ACC112 (cell line): Measurements from ENCODE around the gene APC2.
A peak's percentile ranks its signal among the peaks of the same experiment; 100 is the strongest.
"Not testable (repeated sequence)": the region's sequence is repeated elsewhere in the genome, so short reads cannot be mapped to it uniquely, and the experiment has no call there.

Source experiments
- H2AFZ ChIP-seq: fragments of 200-600 bp; sonication (generic); one replicate; pipeline ENCODE4 v1.6.0; 2017; ENCODE audit warnings: antibody characterized with exemption, low read length; ENCODE audit not compliant: unreplicated experiment
- H3K27ac ChIP-seq: fragments of 200-600 bp; sonication (generic); 2 replicates; pipeline ENCODE4 v1.5.1; 2014; ENCODE audit warnings: low read depth, mild to moderate bottlenecking, antibody characterized with exemption, low read length, moderate library complexity
- H3K27me3 ChIP-seq: fragments of 200-600 bp; sonication (generic); 2 replicates; pipeline ENCODE4 v1.6.1; 2014; ENCODE audit warnings: mild to moderate bottlenecking, antibody characterized with exemption, low read length, moderate library complexity, mixed read lengths; ENCODE audit not compliant: insufficient read depth
- H3K36me3 ChIP-seq: fragments of 200-600 bp; sonication (generic); 2 replicates; pipeline ENCODE4 v1.6.1; 2016; ENCODE audit warnings: mild to moderate bottlenecking, antibody characterized with exemption, low read length, moderate library complexity, mixed read lengths; ENCODE audit not compliant: insufficient read depth
- H3K4me1 ChIP-seq: fragments of 200-600 bp; sonication (generic); one replicate; pipeline ENCODE4 v1.6.1; 2016; ENCODE audit warnings: low read length, mixed read lengths; ENCODE audit not compliant: insufficient read depth, unreplicated experiment, control insufficient read depth
- H3K4me3 ChIP-seq: fragments of 200-600 bp; sonication (generic); 2 replicates; pipeline ENCODE4 v1.5.1; 2014; ENCODE audit warnings: mild to moderate bottlenecking, low read depth, low read length
- H3K79me2 ChIP-seq: fragments of 200-600 bp; sonication (generic); one replicate; pipeline ENCODE4 v1.6.0; 2016; ENCODE audit warnings: low read length; ENCODE audit not compliant: control insufficient read depth, unreplicated experiment, insufficient read depth

The APC2 gene

GRCh38 chr19:1417145-1417544, 32.8 kb upstream of the APC2 start:
- 0 out of 2 replicates have a peak overlapping the region, but pooled peaks have one; percentile 93 for H3K27ac ChIP-seq
- H3K4me1 ChIP-seq: peaks cover 20% of the 10 kb centered on the region
- H3K27me3 ChIP-seq: no peaks in the 10 kb centered on the region
- H3K79me2 ChIP-seq: peaks cover 76% of the 10 kb centered on the region
- no peak overlapping the region for H2AFZ ChIP-seq
- H3K36me3 ChIP-seq: no peaks in the 10 kb centered on the region
- no peak overlapping the region for H3K4me3 ChIP-seq

GRCh38 chr19:1417681-1418495, 32.0 kb upstream of the APC2 start:
- H3K79me2 ChIP-seq: peaks cover 68% of the 10 kb centered on the region
- no peak overlapping the region for H3K4me3 ChIP-seq
- no peaks in the 10 kb centered on the region for H3K36me3 ChIP-seq
- H2AFZ ChIP-seq: no peak overlapping the region
- no peak overlapping the region for H3K27ac ChIP-seq
- no peaks in the 10 kb centered on the region for H3K27me3 ChIP-seq
- H3K4me1 ChIP-seq: peaks cover 20% of the 10 kb centered on the region

GRCh38 chr19:1418496-1418775, 31.5 kb upstream of the APC2 start:
- Histone ChIP-seq H3K27me3 (no peaks in the 10 kb centered on the region), H3K4me1 (peaks cover 20% of the 10 kb centered on the region), H3K4me3 (no peak overlapping the region), H3K36me3 (no peaks in the 10 kb centered on the region), H3K79me2 (peaks cover 67% of the 10 kb centered on the region), H2AFZ (no peak overlapping the region), H3K27ac (no peak overlapping the region)

DNA sequence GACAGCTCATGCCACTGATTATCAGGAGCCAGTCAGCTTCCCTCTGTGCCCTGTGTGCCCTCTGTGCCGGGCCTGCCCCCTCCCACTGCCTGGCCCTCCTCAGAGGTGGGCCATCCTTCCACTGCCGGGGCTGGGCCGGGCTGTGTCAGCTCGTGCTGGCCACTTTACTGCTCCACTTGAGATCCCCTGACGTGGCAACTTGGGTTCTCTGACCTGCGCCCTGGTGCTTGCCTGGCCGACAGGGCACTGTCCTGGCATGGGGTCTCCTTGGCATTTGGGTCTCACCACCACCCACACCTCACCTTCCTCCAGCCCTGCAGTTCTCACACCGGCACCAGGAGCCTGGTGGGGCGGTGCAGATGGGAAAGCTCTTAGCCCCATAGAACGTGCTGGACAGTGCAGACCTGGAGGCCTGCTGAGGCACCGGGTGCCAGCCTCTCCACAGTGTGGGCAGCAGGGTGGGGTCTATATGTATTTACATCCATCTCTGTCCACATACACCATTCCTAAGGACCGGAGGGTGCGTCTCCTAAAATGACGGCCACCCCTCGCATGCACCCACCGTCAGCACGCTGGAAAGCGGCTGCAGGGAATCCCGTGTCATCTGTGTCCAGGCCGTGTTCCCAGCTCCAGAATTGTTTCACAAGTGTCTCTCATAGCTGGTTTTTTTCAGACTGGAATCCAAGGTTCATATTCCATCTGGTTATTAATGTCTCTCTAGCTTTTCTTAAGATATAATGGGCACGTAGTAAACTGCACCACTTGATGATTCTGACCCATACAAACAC, 30.8 kb upstream of the APC2 start:
- H2AFZ ChIP-seq: no peak overlapping the region

DNA sequence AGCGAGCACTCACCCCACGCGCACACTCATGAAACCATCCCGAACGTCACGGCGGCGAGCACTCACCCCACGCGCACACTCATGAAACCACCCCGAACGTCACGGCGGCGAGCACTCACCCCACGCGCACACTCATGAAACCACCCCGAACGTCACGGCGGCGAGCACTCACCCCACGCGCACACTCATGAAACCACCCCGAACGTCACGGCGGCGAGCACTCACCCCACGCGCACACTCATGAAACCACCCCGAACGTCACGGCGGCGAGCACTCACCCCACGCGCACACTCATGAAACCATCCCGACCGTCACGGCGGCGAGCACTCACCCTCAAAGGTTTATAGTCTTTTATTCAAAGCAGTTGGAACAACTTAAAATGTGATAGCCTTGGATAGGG, 29.8 kb upstream of the APC2 start:
- Histone ChIP-seq H3K79me2 (peaks cover 58% of the 10 kb centered on the region), H3K4me1 (peaks cover 16% of the 10 kb centered on the region)
- not testable (repeated sequence) for H3K36me3 ChIP-seq, H3K27ac ChIP-seq, H3K4me3 ChIP-seq, H2AFZ ChIP-seq, H3K27me3 ChIP-seq

More for the DNA sequence above, 30.8 kb upstream of the APC2 start:
- H3K4me1 ChIP-seq: peaks cover 20% of the 10 kb centered on the region
- no peak overlapping the region for H3K27ac ChIP-seq
- no peaks in the 10 kb centered on the region for H3K36me3 ChIP-seq
- peaks cover 61% of the 10 kb centered on the region for H3K79me2 ChIP-seq
- no peak overlapping the region for H3K4me3 ChIP-seq
- H3K27me3 ChIP-seq: no peaks in the 10 kb centered on the region

GRCh38 chr19:1420590-1420989, 29.3 kb upstream of the APC2 start:
- Histone ChIP-seq H3K4me1 (peaks cover 14% of the 10 kb centered on the region), H3K79me2 (peaks cover 58% of the 10 kb centered on the region), H3K27me3 (no peaks in the 10 kb centered on the region), H3K36me3 (no peaks in the 10 kb centered on the region), H2AFZ (no peak overlapping the region), H3K4me3 (no peak overlapping the region), H3K27ac (no peak overlapping the region)

GRCh38 chr19:1421218-1421957, 28.5 kb upstream of the APC2 start:
- peaks cover 51% of the 10 kb centered on the region for H3K79me2 ChIP-seq
- H3K4me1 ChIP-seq: peaks cover 6% of the 10 kb centered on the region
- peaks cover 3% of the 10 kb centered on the region; the same call in 1 of the 2 replicates for H3K36me3 ChIP-seq
- no peak overlapping the region for H2AFZ ChIP-seq
- no peaks in the 10 kb centered on the region for H3K27me3 ChIP-seq
- H3K4me3 ChIP-seq: no peak overlapping the region
- H3K27ac ChIP-seq: no peak overlapping the region

DNA sequence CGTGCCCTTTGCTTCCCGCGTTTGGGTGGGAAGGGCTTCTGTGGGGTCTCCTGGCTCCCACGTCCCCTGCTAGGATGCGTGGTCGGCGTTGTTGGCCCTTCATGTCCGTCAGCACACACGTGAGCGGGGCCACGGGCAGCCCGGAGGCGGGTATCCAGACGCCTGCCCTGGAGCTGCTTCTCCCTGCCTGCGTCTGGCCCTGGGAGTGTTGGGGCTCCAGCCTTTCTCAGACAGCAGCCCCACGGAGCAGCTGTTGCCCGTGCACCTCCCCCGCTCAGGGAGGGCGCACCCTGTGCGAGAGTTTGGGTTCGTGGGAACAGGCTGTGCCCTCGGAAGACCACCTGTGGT, 28.0 kb upstream of the APC2 start:
- H3K27me3 ChIP-seq: no peaks in the 10 kb centered on the region
- no peak overlapping the region for H3K27ac ChIP-seq
- H3K4me1 ChIP-seq: peaks cover under 1% of the 10 kb centered on the region
- H3K36me3 ChIP-seq: peaks cover 3% of the 10 kb centered on the region; the same call in 1 of the 2 replicates
- no peak overlapping the region for H2AFZ ChIP-seq
- peaks cover 46% of the 10 kb centered on the region for H3K79me2 ChIP-seq
- no peak overlapping the region for H3K4me3 ChIP-seq

DNA sequence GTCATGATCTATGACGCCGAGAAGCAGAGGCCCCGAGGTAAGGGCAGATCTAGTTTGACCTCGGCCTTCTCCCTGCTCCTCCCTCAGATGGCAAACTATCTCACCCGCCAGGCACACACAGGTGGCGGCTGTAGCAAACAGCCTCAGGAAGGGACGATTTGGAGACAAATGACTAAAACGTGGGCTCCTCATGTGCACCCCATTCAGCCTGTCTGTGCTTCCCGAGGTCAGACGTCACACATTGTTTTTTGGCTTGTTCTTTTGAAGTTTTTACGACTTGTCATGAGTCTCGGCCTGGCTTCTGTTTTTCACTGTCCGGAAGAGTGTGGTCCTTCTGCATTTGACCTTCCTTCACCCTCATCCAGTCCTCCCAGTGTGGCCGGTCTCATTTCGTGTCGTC, 27.6 kb upstream of the APC2 start:
- peaks cover 3% of the 10 kb centered on the region; the same call in 1 of the 2 replicates for H3K36me3 ChIP-seq
- peaks cover 42% of the 10 kb centered on the region for H3K79me2 ChIP-seq

GRCh38 chr19:1422943-1423342, 27.0 kb upstream of the APC2 start:
- H3K36me3 ChIP-seq: peaks cover 3% of the 10 kb centered on the region; the same call in 1 of the 2 replicates
- peaks cover 36% of the 10 kb centered on the region for H3K79me2 ChIP-seq
- H3K27me3 ChIP-seq: no peaks in the 10 kb centered on the region
- H3K27ac ChIP-seq: no peak overlapping the region
- H3K4me3 ChIP-seq: no peak overlapping the region
- H3K4me1 ChIP-seq: no peaks in the 10 kb centered on the region
- no peak overlapping the region for H2AFZ ChIP-seq

More for the DNA sequence above, 27.6 kb upstream of the APC2 start:
- Histone ChIP-seq H3K4me1 (no peaks in the 10 kb centered on the region), H3K4me3 (no peak overlapping the region), H2AFZ (no peak overlapping the region), H3K27ac (no peak overlapping the region), H3K27me3 (no peaks in the 10 kb centered on the region)
